ENCODE measurements around the gene IPO9. TPM values are rescaled to one million over a fixed set of nuclear protein-coding genes. Genes with fewer than 3 reads are reported as not detected.

The IPO9 gene
- total RNA-seq: 100 to 1,000 TPM; 108 to 133 TPM
- polyA plus RNA-seq (2013, experiment 1 of 2): 89.7 TPM
- polyA plus RNA-seq (2013, experiment 2 of 2): 83.8 TPM
- long read RNA-seq, experiment 1, full-length matches to known transcripts: 5 of 44 reads
- long read RNA-seq, experiment 1, partial matches to known transcripts: 21 of 44 reads
- long read RNA-seq, experiment 1, other reads (novel, unspliced or antisense): 18 of 44 reads
- long read RNA-seq, experiment 2, full-length matches to known transcripts: 218 of 327 reads
- long read RNA-seq, experiment 2, partial matches to known transcripts: 34 of 327 reads
- long read RNA-seq, experiment 2, other reads (novel, unspliced or antisense): 75 of 327 reads
- long read RNA-seq, experiment 3, full-length matches to known transcripts: 527 of 633 reads
- long read RNA-seq, experiment 3, partial matches to known transcripts: 26 of 633 reads
- long read RNA-seq, experiment 3, other reads (novel, unspliced or antisense): 80 of 633 reads
- long read RNA-seq, experiment 4, full-length matches to known transcripts: 8 of 18 reads
- long read RNA-seq, experiment 4, partial matches to known transcripts: 9 of 18 reads
- long read RNA-seq, experiment 4, other reads (novel, unspliced or antisense): 1 of 18 reads

GRCh38 chr1:201828820-201829774 lies at the start of gene IPO9:
Gene IPO9, plus strand, starts transcription at chr1:201829157. Its CDS starts 53 bp downstream, at chr1:201829210.
- Histone ChIP-seq H3K4me1 (ENCODE audit: control insufficient read depth, insufficient read depth, low read length) (peaks cover 3% of the 10 kb centered on the region), H3K27ac (ENCODE audit: low read depth, low read length) (peak within 1 kb of the TSS; percentile 94), H3K9me3 (ENCODE audit: control insufficient read depth, low read length) (no peaks in the 10 kb centered on the region), H3K36me3 (ENCODE audit: control insufficient read depth, insufficient read depth, low read length) (no peaks in the 10 kb centered on the region), H3K27me3 (ENCODE audit: control insufficient read depth, insufficient read depth, low read length, poor library complexity, severe bottlenecking) (no peaks in the 10 kb centered on the region), H3K9ac (ENCODE audit: extremely low read depth, low read length, poor library complexity, severe bottlenecking) (peak within 1 kb of the TSS; percentile 56), H3K4me3 (ENCODE audit: low read length) (peak within 1 kb of the TSS; percentile 93)
- 0 to 1% methylated on average over 19 to 58 of the region's 58 CpGs for WGBS, 2 experiments (ENCODE audit: insufficient coverage in 1 of 2, insufficient read length in 1 of 2)
- no peaks in the 10 kb centered on the region for H3K27me3 Mint-ChIP-seq (ENCODE audit: insufficient read depth)
- H3K9me3 Mint-ChIP-seq: no peaks in the 10 kb centered on the region
- H3K27ac Mint-ChIP-seq: peak within 1 kb of the TSS; percentile 95
- peaks cover 7% of the 10 kb centered on the region for H3K36me3 Mint-ChIP-seq (ENCODE audit: low read depth)
- H3K4me3 Mint-ChIP-seq: peak within 1 kb of the TSS; percentile 98
- peak; percentile 97 for TF ChIP-seq CTCF (conservative IDR thresholded peaks at IDR 0.05)
- peak; percentile 98 for DNase-seq
- peaks cover 22% of the 10 kb centered on the region for H3K4me1 Mint-ChIP-seq

- Histone ChIP-seq H3K4me3 (ENCODE audit: low read length) (no peak overlapping the region), H3K9ac (ENCODE audit: extremely low read depth, low read length, poor library complexity, severe bottlenecking) (no peak overlapping the region), H3K4me1 (ENCODE audit: control insufficient read depth, insufficient read depth, low read length) (peaks cover 3% of the 10 kb centered on the region), H3K27ac (ENCODE audit: low read depth, low read length) (no peak overlapping the region), H3K9me3 (ENCODE audit: control insufficient read depth, low read length) (peaks cover 20% of the 10 kb centered on the region), H3K27me3 (ENCODE audit: control insufficient read depth, insufficient read depth, low read length, poor library complexity, severe bottlenecking) (peaks cover 23% of the 10 kb centered on the region), H3K36me3 (ENCODE audit: control insufficient read depth, insufficient read depth, low read length) (peaks cover 26% of the 10 kb centered on the region)
- Mint-ChIP-seq H3K27me3 (ENCODE audit: insufficient read depth) (peaks cover 39% of the 10 kb centered on the region), H3K27ac (no peak overlapping the region), H3K9me3 (peaks cover 17% of the 10 kb centered on the region), H3K4me3 (no peak overlapping the region), H3K4me1 (peaks cover 22% of the 10 kb centered on the region), H3K36me3 (ENCODE audit: low read depth) (peaks cover 43% of the 10 kb centered on the region)
- no peak for TF ChIP-seq CTCF (conservative IDR thresholded peaks at IDR 0.05)
- 95 to 100% methylated on average over 1 to 6 of the region's 6 CpGs for WGBS, 2 experiments (ENCODE audit: insufficient coverage in 1 of 2, insufficient read length in 1 of 2)
- DNase-seq: no peak
Measured at GRCh38 chr1:201779351-201779880, 49.5 kb upstream of the IPO9 start.

- H3K4me1 ChIP-seq (ENCODE audit: control insufficient read depth, insufficient read depth, low read length): peaks cover 3% of the 10 kb centered on the region
- WGBS, 2 experiments (ENCODE audit: insufficient coverage in 1 of 2, insufficient read length in 1 of 2): 95 to 100% methylated on average over 3 to 6 of the region's 6 CpGs
- no peak overlapping the region for H3K4me3 Mint-ChIP-seq
Measured at GRCh38 chr1:201780952-201781351, 48.0 kb upstream of the IPO9 start.

More at GRCh38 chr1:201780952-201781351, 48.0 kb upstream of the IPO9 start:
- H3K9ac ChIP-seq (ENCODE audit: extremely low read depth, low read length, poor library complexity, severe bottlenecking): no peak overlapping the region
- H3K9me3 ChIP-seq (ENCODE audit: control insufficient read depth, low read length): peaks cover 20% of the 10 kb centered on the region
- Mint-ChIP-seq H3K9me3 (peaks cover 17% of the 10 kb centered on the region), H3K27ac (no peak overlapping the region), H3K36me3 (ENCODE audit: low read depth) (peaks cover 48% of the 10 kb centered on the region), H3K27me3 (ENCODE audit: insufficient read depth) (peaks cover 25% of the 10 kb centered on the region), H3K4me1 (peaks cover 22% of the 10 kb centered on the region)
- H3K27me3 ChIP-seq (ENCODE audit: control insufficient read depth, insufficient read depth, low read length, poor library complexity, severe bottlenecking): peaks cover 9% of the 10 kb centered on the region
- H3K36me3 ChIP-seq (ENCODE audit: control insufficient read depth, insufficient read depth, low read length): peaks cover 33% of the 10 kb centered on the region
- H3K27ac ChIP-seq (ENCODE audit: low read depth, low read length): no peak overlapping the region
- DNase-seq: no peak
- H3K4me3 ChIP-seq (ENCODE audit: low read length): no peak overlapping the region
- TF ChIP-seq CTCF (conservative IDR thresholded peaks at IDR 0.05): no peak
